GM12872 (cell line): ENCODE results near the gene VN1R2.
"Not testable (repeated sequence)": the region's sequence is repeated elsewhere in the genome, so short reads cannot be mapped to it uniquely, and the experiment has no call there.

Experiments
- CTCF ChIP-seq: IDR thresholded peaks from 3 replicates; pipeline ENCODE4 v1.5.1; 2011; ENCODE audit warnings: low read depth, mild to moderate bottlenecking, low read length, moderate library complexity; ENCODE audit not compliant: insufficient read depth

The VN1R2 gene

DNA sequence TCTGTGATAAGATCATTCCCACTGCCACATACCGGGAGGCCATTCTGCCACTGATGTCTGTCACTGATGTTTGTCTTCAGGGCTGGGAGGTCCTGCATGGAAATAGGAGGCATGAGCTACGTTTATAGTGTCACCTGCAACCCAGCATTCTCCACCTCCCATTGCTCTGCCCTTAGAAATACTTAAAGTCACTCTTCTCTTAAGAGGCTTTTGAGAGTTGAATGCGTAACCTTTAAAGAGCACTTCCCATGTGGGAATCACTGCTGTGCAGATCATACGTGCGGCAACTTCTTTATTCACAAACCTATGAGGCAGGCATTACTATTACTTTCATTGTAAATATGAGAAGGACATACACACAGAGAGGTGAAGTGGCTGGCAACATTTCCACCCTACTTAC lies 9.5 kb downstream of the VN1R2 start, which contains the start of gene VN1R4:
Gene VN1R4, minus strand, starts transcription at position 101 of the 400 bp plus-strand sequence. Its CDS starts 58 bp downstream, at position 43.
- not testable (repeated sequence) for TF ChIP-seq CTCF

DNA sequence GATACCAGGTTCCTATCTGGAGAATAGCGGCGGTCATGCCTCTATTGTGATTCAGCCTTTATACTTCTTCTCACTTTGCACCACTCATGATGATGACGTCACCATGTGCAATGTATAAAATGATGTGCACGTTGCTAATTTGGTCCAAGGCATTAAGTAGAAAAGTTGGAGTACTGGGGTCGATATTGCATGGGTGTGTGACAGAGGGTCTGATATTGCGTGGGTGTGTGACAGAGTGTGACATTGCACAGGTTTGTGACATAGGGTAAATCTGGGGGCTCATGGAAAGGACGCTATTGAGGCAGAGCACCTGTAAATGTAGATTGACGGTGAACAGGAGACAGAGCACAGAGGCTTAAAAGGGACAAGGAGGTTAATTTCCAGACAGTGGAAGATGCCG lies 14.0 kb downstream of the VN1R2 start:
- TF ChIP-seq CTCF: no peak

DNA sequence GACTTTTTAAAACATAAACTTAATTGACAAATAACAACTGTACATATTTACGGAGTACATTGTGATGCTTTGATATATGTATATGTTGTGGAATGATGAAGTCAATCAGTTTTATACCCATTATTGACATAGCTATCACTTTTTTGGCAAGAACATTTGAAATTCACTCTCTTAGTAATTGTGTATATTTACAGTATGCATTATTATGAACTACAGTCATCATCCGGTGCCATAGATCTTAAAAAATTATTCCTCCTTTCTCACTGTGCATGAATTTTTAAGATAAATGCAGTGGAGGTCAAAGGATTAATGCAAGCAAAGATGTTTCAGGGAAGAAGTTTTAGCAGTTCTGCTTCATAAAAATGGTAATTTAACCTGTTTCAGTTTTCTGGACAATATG lies 17.4 kb downstream of the VN1R2 start:
- no peak for TF ChIP-seq CTCF

- no peak for TF ChIP-seq CTCF
Measured at GRCh38 chr19:53285087-53285486, 27.0 kb downstream of the VN1R2 start.

DNA sequence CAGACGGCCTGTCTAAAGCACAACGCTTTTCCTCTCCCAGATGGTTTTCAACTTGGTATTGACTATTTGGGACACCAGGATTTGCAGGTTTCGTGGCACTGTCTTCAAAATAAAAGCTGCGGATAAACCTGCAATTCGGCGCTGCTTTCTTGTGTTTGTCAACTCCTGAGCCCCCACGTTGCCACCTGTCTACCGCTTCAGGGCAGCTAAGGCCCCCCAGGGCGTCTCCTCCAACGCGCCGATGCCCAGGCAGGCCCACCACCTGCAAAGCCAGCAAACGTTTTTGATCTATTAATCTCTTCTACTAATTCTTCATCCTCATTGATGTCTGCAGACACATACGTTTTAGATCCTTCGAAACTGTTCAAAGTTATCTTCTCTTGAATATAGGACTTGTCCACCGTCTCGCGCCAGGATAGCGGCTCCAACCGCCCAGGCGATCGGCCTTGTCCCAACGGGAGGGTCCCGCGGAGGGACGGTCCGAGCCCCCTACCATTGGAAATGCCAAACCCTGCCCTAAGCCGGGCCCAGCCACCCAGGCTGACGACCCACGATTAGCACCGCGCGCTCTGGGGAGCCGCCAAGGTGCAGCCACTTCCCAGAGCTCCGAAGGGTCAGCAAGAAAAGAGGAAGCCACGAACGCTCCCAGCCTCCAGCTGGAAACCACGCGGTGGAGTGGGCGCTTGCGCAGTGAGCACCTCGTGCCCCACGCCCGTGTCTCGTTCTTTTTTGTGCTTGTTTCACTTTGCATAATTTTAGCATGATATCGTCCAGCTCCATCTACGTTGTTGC lies 32.9 kb downstream of the VN1R2 start:
- no peak for TF ChIP-seq CTCF

- no peak for TF ChIP-seq CTCF
Measured at GRCh38 chr19:53294786-53295441, 36.8 kb downstream of the VN1R2 start.

DNA sequence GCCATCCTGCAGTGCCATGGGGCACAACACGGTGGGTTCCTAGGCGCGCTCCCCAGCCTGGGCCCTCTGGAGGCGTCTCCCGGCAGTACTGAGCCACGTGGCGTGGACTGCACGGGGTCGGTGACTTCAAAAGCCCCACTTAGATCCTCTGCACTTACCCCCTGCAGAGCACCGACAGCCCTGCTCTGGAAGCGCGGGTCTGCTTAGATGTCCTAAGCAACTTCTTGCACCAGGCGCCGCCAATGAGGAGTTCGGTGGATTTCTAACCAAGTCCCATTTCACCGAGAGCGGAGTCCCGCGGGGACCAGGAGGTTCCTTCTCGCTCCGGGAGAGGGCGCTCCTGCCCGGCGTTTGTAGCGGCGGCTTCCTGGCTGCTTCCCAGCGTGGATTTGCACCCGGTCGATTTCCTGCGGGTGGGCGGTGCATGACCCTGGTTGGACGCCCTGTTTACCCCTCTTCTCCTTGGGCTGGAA lies 50.3 kb downstream of the VN1R2 start:
- no peak for TF ChIP-seq CTCF
